Measurements from ENCODE around the gene OLFML2B.

Gene OLFML2B

DNA sequence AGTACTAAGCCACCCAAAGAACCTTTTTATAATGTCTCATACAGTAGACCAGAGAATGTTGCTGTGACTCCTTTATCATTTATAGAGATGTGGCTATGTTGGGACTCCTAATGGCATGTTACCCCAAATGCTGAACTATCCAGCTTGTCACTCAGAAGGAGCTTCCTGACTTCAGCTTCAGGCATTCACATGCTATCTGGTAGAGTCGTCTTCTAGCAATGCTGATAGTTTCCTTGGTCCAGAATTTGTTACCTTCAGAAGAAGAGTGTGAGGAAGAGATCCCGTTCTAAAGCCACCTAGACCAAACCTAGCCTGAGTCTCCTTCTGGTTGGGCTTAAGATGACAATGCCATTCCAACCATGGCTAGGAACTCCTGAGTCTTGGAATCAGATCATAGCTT lies 68.1 kb downstream of the OLFML2B start:
- H3K4me3 ChIP-seq (ENCODE audit: low read depth, low read length): no peak overlapping the region
- in situ Hi-C loops (cut with HindIII; ENCODE audit: low sequenced_read_pairs): no loop called here
- TF ChIP-seq CTCF (IDR thresholded peaks at IDR 0.05; ENCODE audit: low read depth, low read length, missing control alignments): no peak
- no peak for DNase-seq (ENCODE audit: low read depth)

- no peak overlapping the region for H3K4me3 ChIP-seq (ENCODE audit: low read depth, low read length)
These were observed 69.2 kb downstream of the OLFML2B start for GRCh38 chr1:161954466-161954865.

GRCh38 chr1:161954050-161954449 lies 69.6 kb downstream of the OLFML2B start:
- no peak for TF ChIP-seq CTCF (IDR thresholded peaks at IDR 0.05; ENCODE audit: low read depth, low read length, missing control alignments)
- no peak overlapping the region for H3K4me3 ChIP-seq (ENCODE audit: low read depth, low read length)
- in situ Hi-C loops (cut with HindIII; ENCODE audit: low sequenced_read_pairs): no loop called here
- no peak for DNase-seq (ENCODE audit: low read depth)

More at GRCh38 chr1:161954466-161954865, 69.2 kb downstream of the OLFML2B start:
- no peak for DNase-seq (ENCODE audit: low read depth)
- TF ChIP-seq CTCF (IDR thresholded peaks at IDR 0.05; ENCODE audit: low read depth, low read length, missing control alignments): no peak
- in situ Hi-C loops (cut with HindIII; ENCODE audit: low sequenced_read_pairs): no loop called here

DNA sequence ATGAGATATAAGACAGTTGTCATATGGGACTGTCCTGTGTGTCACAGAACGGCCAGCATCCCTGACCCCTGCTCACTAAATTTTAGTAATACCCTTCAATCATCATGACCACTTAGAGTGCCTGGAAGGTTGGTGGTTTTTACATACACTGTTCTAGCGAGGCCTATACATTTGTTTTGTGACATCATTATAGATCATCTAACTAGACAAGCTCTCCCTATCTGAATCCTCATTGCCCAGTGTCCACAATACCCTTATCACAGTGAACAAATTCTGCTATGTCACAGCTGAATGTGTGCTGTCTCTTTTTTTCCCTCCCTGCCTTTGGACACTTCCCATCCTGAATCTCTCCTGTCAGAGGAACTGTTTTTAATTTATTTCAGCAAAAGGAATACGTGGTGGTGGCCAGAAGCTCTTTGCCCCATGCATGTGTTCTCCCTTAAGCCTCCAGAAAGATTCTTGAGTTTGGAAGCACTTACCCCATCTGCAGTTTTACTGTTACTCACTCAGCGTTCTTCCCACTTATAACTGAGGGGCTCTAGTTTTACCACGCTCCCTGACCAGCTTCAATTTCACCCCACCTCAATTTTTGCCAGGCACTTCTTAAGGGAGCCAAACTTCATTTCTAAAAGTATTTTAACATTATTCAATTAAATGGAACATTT lies 70.3 kb downstream of the OLFML2B start:
- in situ Hi-C loops (cut with HindIII; ENCODE audit: low sequenced_read_pairs): no loop called here
- no peak overlapping the region for H3K4me3 ChIP-seq (ENCODE audit: low read depth, low read length)
- no peak for TF ChIP-seq CTCF (IDR thresholded peaks at IDR 0.05; ENCODE audit: low read depth, low read length, missing control alignments)
- DNase-seq (ENCODE audit: low read depth): no peak

GRCh38 chr1:161952607-161953172 lies 71.0 kb downstream of the OLFML2B start:
- in situ Hi-C loops (cut with HindIII; ENCODE audit: low sequenced_read_pairs): no loop called here
- no peak overlapping the region for H3K4me3 ChIP-seq (ENCODE audit: low read depth, low read length)
- DNase-seq (ENCODE audit: low read depth): no peak
- TF ChIP-seq CTCF (IDR thresholded peaks at IDR 0.05; ENCODE audit: low read depth, low read length, missing control alignments): no peak

DNA sequence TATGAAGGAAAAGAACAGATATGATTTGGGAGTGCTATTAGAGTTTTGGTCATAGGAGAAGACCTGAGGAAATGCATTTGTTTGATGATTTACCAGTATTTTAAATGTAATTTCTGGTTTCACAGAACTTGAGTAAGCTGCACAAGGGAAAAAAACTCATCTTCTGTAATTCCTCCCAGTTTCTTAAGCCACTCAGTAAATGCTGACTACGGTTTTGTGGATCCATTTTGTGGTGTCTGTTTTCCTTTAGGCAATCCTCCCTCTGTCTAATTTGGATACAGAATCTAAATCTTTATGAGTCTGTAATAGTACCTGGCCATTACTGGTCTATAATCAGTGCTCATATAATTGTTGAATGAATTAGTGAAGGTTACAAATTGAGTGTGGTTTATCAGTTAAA lies 72.0 kb downstream of the OLFML2B start:
- in situ Hi-C loops (cut with HindIII; ENCODE audit: low sequenced_read_pairs): no loop called here
- no peak for DNase-seq (ENCODE audit: low read depth)
- no peak for TF ChIP-seq CTCF (IDR thresholded peaks at IDR 0.05; ENCODE audit: low read depth, low read length, missing control alignments)
- H3K4me3 ChIP-seq (ENCODE audit: low read depth, low read length): no peak overlapping the region

All from astrocyte of the cerebellum (primary cell).